GM18909 (cell line): Measurements from ENCODE around the gene DIDO1.
A peak's percentile ranks its signal among the peaks of the same experiment; 100 is the strongest.

Experiments used
- ATAC-seq: cut with Tn5 transposase; IDR thresholded peaks from one replicate; pipeline ENCODE4 v1.9.1; 2021; ENCODE audit warnings: mild to moderate bottlenecking; ENCODE audit not compliant: unreplicated experiment, poor library complexity

DIDO1 gene

DNA sequence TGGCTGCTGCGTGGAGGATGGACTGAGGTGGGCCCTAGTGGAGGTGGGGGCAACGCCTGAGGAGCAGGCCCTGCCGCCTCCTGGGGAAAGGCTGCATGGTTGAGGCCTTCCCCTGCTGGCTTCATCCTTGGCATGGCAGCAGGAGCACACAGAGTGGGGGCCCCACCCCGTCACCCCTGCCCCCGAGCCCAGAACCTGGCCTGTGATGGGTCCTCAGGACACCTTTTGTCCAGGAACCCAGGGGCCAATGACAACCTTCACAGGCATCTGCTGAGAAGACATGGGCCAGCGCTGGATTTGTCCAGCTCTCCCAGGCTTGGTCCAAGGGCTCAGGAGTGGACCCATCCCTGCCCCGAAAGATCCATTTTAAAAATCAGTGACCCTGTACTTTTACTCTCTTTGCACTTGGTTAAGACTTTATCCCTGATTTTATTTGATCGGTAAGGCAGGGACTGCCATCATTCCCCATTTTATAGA lies 25.6 kb upstream of the DIDO1 start:
- no peak for ATAC-seq

DNA sequence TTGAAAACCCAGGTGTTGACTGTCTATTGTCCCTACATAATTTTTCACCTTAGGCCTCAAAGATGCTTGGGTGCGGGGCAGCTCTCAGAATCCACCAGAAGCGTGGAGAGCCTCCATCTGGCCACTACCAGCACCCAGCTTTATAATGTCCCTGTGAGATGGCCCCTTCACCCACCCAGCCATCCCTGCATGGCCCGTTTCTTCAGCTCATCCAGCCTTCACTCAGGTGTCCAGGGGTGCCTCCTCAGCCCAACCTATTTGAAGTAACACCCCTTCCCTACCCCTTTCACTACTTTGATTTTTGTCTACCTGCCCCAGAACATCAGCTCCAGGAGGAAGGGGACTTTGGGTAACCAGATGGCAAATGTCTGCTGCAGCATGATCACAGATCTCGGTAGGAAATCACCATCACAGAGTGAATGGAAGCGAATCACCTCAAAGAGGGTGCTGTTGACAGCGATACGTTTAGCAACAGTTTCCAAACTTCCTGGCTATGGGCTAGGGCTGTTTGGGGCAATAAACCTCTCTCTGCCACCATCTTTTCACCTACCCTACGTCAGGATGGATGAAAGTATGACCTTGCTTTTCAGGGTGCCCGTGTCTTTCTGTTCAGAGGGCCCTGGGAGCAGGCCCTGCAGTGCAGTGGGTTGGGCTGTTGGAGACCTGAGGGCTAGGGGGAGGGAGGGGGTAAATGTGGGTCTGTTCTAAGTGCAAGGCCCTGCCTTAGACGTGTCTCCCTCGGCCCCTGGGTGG lies 25.0 kb upstream of the DIDO1 start:
- no peak for ATAC-seq

DNA sequence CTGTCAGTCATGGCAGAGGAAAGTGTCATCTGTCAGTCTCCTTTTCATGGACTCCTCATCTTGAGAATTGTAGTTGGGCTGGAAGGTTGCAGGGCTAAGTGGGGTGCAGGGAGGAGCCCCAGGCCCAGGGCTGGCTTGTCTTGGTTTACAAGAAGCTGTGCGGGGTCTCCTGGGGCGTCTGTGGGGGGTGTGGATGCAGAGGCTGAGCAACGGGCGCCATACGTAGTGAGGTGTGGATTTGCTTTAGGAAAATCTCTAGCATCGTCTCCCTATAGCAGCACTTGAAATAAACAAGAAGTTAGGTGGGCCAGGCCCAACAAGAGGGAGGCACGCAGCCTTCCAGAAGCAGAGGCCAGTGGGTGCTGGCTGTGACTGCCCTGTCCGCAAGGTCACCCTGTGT lies 24.4 kb upstream of the DIDO1 start:
- no peak for ATAC-seq

DNA sequence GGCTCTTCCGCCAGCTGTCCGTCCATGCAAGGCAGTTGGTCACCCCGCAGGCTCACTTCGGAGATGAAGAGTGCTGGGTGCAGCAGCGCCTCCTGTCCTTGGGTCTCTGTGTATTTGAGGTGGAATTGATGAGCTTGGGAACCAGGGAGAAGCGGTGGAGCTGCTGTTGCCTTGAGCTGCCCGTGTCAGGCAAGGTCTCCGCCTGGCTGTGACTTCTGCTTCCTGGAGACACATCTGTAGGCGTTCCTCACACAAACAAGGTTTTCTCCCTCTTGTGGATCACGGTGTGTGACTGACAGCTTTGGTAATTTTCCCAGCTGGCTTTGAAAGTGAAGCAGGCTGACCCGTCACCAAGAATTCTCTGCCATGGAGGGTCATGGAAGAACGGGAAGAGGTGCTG lies 23.7 kb upstream of the DIDO1 start:
- no peak for ATAC-seq

DNA sequence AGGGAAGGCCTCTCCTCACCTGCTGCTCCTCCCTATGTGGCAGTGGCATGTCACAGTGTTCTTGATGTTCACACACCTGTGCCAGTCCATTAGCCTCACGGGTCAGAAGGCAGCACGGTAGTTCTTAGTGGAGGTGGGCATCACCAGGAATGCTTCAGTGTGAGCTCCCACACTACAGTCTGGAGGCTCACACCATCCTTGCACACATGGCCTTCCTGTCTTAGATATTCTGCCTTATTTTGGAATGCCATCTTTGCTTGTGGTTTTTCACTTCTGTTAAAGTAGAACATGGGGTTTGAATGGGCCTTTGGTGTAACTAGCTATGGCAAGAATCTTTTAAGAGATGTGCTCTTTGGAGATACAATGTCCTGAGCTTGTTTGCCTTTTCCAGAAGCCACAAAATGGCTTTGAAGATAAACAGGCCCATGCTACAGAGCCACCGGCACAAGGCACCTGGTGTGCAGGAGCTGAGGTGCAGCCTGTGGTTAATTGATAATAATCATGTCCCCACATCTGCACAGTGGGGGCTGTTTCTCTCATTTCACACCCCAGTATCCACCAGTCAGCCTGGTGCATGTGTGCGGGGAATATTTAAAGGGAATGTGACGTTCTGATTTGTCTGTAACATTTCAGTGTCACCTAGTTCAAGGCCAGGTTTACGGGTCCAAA lies 23.0 kb upstream of the DIDO1 start:
- no peak for ATAC-seq

DNA sequence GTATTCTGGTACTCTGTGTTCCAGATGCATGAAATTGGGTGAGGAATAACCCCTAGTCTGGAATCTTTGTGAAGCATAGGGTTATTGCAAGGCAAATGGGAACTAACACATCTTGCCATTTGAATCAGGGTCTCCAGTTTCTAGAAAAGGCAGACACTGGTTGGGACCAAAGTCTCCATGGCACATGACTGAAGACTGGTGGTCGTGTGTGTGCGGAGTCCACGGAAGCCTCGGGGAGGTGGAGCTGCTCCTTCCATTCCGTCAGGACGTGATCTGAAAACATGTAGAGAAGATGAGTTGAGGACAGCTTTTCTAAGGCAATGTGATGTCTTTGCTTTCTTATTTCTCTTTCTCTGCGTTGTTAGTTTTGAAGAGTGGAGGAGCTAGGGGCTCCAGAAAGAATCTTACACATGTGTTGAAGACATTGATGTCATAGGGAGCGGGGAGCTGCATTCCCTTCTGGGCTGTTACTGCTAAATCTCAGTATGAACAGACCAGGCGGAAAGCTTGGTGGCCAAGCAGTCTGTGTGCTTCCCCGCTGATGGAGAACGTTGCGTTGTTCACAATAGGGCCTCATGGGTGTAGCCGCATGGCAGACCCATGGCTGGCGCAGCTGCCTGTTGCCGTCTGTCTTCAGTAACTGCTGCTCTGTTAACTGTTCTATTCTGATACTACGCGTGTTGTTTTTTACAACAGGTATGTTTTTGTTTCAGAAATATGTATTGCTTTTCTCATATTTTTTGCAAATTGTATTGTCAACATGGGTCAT lies 21.4 kb upstream of the DIDO1 start:
- ATAC-seq = no peak

DNA sequence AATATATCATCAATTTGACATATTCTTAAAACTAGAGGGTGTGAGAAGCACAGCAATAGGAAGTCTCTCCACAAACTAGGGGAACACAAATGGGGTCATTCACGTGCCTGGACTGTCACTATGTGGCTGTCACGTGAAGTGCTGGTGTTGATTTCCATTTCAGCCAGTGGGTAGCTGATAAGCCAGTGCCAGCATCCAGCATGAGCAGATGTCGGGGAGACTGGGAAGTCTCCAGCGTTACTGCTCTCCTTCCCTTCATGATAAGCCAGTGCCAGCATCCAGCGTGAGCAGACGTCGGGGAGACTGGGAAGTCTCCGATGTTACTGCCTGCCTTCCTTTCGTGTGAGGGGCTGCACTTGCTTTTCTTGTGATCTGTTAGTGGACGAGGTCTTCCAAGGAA lies 20.6 kb upstream of the DIDO1 start:
- no peak for ATAC-seq

DNA sequence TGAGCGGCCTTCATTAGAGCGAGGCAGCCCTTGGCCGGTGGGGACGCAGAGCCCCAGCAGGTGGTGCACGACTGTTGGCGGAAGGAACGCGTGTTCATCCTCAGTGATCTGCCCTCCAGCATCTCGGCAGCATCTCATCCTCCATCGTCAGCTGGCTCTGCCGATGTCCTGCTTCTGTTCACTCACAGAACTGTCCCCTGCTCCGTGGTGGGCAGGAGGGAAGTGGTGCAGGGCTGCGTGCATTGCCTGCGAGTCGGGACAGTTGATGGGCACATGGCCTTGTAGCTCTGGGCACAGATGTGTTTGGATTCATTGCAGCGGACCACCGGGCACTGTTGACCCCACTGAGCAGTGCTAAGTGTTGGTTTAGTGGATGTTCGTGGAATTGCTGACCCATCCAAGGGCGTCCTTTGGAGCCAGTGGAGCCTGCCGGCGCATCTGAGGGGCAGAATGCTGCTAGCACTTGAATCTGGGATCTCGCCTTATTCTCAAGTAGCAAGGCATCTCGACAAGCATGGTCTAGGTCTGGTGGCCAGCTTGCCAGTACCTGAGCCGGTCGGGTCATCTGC lies 19.6 kb upstream of the DIDO1 start:
- no peak for ATAC-seq

DNA sequence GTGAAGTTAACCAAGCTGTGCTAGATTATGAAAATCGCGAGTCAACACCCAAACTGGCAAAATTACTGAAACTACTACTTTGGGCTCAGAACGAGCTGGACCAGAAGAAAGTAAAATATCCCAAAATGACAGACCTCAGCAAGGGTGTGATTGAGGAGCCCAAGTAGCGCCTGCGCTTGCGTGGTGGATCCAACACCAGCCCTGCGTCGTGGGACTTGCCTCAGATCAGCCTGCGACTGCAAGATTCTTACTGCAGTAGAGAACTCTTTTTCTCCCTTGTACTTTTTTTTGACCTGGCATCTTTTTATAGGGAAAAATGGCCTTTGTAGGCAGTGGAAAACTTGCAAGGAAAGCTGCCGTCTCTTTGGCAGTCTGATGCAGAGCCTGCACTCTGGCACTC lies 18.4 kb upstream of the DIDO1 start:
- no peak for ATAC-seq

DNA sequence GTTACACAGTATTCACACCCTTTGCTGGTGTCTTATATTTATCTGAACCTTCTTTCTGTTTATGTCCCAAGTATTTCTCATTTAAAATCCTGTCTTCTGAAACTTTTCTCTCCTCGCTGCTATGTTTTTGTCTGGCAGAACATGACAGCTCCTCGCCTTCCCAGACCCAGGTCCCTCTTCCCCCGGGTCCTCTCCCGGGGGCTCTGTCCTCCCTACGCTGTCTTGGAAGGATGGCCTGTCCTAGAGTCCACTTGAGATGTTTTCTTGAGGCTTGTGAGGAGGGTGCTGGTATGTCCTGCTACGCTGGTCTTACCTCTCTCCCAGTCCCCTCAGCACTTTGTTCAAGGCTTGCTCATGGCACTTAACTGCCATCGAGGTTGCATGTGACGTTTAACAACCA lies 17.9 kb upstream of the DIDO1 start:
- no peak for ATAC-seq

DNA sequence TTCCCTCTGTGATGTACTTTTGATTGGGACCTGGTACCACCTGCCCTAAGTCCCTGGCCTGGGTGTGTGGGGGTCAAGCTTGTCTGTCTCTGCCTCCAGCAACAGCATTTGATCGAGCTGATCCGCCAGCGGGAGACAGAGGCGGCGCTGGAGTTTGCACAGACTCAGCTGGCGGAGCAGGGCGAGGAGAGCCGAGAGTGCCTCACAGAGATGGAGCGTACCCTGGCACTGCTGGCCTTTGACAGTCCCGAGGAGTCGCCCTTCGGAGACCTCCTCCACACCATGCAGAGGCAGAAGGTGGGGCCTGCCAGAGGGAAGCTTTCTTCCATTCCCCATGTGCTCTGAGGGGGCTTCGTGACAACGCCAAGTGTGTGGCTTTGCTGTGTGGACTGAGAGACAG lies 17.1 kb upstream of the DIDO1 start:
- no peak for ATAC-seq

DNA sequence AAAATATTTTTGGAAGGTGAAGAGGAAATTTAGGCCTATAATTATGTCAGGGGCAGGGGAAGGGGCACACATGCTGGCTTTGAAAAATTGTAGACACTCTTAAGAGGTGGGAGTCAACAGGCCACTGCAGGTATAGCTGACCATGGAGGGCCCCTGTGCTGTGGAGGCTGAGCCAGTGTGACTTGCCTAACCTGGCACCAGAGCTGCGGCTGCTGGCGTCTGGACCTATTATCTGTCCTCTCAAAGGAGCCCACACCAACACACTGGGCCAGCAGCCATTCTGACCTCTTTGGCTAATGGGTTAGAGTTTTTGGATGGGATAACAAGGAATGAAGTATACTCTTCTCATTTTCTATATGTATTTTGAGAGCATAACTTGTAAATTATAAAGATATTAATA lies 16.2 kb upstream of the DIDO1 start:
- ATAC-seq = no peak

DNA sequence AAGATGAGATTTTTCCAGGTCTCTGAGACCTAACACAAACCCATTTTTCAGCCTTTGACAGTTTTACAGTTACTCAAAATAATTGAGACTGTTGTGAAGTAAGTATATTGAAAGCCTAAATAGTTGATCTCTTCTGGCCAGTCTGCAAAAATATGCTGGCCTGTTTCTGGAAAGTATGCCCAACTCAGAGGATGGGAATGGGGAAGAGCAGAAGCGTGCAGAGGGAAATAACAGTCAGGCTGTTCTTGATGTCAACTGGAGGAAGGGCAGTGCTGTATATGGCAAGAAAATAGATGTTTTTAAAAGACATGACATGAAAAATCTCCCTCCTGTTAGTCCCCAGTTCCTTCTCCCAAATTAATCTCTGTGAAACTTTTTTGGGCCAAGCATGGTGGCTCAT lies 15.5 kb upstream of the DIDO1 start:
- no peak for ATAC-seq

DNA sequence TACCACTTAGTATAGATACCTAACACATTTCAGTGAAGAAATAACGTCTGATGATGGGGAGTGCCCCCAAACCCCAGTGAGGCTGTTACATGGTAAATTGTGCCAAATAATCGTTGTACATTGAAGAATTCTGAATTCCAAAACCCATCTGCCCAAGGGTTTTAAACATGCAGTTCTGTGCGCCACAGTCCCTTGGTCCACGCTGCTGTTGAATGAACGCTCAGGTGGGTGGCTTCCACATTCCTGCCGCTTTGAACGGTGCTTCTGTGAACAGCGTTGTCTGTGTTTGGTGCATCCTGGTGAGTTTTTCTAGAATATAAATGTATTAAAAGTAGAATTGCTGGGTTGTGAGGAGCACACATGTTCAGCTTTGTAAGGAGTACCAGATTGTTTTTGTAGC lies 14.6 kb upstream of the DIDO1 start:
- ATAC-seq = no peak

DNA sequence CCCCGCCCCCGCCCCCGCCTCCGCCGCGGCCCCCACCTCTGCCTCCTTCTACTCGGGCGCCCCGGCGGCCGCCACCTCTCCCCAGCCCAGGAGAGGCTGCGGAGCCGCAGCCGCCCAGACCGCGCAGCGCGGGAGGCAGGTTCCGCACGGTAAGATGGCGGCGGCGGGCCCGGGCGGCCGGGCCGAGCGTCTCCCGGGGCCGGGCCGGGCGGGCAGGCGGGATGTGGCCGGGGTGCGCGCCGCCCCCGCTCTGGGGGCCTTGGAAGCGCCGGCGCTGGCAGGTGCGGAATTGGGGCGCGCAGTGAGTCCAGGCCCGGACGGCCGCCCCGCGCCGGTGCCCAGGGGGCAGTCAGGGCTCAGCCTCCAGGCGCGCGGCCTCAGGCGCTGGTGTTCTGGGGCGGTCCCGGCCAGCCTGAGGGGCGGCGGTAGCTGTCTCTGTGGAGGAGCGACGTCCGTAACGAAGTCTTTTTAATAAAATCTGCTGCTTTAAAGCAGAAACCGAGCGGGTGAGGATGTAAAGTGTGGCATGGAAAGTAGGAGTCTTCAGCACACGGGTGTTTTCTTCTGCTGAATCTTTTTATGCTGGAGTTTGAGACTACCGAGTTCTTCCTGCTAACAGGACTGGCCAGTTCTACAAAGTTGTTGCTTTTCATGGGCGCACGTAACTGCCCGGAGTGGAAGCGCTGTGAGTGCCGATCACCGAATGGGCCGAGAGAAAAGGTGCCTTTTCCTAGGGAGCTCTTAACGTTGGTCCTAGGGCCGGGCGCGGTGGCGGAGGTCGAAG lies 12.0 kb upstream of the DIDO1 start, which contains the start of gene GID8:
Gene GID8, plus strand, starts transcription at position 43 of the 784 bp plus-strand sequence. CDS start 3,356 bp downstream, outside the sequence.
- peak; percentile 40 for ATAC-seq

DNA sequence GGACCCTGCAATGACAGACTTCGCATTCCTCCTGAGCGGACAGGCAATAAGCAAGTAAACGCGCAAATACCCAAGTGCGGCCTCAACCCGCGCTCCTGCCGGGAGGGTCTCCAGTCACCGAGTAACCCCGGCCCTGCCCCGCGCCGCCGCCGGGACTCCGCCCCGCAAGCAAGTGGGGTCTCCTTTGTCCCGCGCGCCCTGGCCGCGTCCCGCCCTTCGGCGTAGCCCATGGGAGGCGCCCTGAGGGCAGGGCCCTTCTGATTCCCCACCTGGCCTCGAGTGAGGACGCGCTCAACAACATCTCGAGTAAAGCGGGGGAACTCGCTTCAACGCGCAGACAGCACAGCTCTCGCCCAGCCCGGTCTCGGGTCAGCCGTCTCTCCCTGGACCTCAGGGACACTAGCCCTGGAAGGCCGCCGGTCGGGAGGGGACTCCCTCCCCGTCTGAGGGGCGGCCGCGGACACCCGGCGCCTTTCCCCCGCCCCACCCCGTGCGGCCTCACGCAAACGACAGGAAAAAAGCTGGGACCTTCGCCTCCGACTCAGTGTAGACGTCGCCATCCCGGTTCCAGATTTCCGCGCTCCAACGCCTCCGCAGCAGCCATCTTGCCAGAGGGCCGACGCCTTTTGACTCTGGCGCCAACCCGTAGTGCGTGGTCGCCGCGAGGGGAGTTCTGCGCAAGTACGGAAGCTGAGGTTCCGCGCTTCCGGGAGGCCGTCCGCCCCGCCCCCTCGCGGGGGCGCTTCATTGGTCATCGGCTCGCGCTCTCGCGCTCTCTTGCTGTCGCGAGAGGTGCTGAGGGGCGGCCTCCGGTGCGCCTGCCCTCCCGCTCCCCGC lies 11.2 kb upstream of the DIDO1 start:
- ATAC-seq = peak; percentile 83

DNA sequence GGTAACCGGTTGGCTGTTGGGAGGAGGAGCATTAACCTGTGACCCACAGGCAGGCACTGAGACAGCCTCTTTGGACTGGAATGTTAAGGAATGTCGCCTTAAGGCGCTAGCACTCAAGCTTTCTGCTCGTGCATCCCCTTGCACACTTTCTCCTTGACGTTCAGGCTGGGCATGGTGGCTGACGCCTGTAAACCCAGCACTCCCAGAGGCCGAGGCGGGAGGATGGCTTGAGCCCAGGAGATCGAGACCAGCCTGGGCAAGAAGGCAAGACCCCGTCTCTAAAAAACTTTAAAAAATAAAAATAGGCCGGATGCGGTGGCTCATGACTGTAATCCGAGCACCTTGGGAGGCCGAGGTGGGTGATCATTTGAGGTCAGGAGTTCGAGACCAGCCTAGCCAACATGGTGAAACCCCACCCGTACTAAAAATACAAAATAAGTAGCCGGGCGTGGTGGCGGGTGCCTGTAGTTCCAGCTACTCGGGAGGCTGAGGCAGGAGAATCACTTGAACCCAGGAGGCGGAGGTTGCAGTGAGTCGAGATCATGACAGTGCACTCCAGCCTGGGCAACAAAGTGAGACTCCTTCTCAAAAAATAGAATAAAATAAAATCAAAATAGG lies 9.8 kb upstream of the DIDO1 start:
- no peak for ATAC-seq

DNA sequence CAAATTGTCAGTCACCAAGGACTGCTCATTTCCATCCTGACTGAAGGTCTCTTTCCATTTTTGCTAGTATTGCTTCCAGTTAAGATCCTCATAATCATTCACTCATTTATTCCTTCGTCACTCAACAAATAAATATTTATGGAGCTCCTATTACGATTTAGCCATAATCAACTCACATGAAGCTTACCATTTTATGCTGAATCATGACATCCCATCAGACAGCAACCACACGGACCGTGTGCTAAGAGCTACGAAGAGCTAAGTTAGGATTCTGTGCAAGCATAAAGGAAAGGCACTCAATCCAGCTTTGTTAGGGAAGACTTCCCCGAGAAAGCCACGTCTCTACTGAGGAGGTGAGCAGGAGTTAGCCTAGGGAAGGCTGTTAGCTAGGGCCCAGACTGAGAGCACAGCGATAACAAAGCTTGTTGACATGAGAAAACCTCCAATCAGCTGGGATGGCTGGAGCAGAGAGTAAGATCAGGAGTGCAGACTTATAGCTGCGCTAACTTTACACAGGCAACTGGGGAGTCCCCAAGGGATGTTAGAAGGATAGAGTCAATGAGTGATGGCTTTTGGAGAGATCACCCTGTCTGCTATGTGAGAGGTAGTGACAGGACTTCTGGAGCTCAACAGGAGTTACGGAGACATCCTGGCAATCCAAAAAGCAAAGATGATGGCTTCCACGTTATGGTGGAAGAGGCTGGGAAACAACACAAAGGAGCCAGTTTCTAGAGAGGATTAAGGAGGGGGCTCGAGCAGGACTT lies 9.1 kb upstream of the DIDO1 start:
- ATAC-seq = no peak
